Measurements from ENCODE around the gene ULK3. TPM values are rescaled to one million over a fixed set of nuclear protein-coding genes. Genes with fewer than 3 reads are reported as not detected.
A peak's percentile ranks its signal among the peaks of the same experiment; 100 is the strongest.

ULK3 gene
- total and polyA plus RNA-seq, 12 donors: 21.3 to 56.3 (median 24.7) TPM

DNA sequence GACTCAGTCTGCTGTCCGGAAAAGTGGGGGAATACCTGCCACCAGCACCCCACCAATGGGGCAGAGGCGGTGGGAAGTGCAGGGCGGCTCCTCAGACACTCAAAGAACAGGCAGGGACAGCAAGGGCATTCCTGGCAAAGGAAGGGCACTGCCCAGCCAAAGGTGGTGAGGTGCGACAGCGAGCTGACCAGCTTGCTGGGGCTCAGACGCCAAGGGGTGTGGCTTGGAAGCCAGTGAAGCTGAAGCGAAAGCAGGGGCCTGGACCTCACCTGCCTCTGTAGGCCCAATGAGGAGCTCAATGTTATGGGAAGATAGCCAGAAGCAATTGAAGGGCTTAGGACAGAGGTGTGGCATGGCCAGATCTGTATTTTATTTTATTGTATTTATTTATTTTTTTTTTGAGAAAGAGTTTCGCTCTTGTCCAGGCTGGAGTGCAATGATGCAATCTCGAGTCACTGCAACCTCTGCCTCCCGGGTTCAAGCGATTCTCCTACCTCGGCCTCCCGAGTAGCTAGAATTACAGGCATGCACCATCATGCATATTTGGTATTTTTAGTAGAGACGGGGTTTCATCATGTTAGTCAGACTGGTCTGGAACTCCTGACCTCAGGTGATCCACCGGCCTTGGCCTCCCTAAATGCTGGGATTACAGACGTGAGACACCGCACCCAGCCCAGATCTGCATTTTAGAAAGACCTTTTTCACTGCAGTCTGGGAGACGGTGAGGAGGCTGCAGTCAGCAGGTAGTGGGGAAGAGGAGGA is 34.7 kb downstream of the ULK3 start:
- H3K9me3 ChIP-seq: no peaks in the 10 kb centered on the region
- H3K36me3 ChIP-seq: peaks cover 0 to 18% (median 10%) of the 10 kb centered on the region in 9 donors
- intact Hi-C loops (cut with DNase I): loop anchor here in 2 of 10 donors (5.0 kb wide), 1 partner anchor 36 kb away; no protein-coding TSS in a partner anchor
- no peak overlapping the region for H3K27ac ChIP-seq
- H3K27me3 ChIP-seq: no peaks in the 10 kb centered on the region
- 72 to 77% methylated on average over 18 of the region's 18 CpGs for WGBS, 2 donors
- H3K4me3 ChIP-seq: no peak overlapping the region
- TF ChIP-seq, protein P1, sequence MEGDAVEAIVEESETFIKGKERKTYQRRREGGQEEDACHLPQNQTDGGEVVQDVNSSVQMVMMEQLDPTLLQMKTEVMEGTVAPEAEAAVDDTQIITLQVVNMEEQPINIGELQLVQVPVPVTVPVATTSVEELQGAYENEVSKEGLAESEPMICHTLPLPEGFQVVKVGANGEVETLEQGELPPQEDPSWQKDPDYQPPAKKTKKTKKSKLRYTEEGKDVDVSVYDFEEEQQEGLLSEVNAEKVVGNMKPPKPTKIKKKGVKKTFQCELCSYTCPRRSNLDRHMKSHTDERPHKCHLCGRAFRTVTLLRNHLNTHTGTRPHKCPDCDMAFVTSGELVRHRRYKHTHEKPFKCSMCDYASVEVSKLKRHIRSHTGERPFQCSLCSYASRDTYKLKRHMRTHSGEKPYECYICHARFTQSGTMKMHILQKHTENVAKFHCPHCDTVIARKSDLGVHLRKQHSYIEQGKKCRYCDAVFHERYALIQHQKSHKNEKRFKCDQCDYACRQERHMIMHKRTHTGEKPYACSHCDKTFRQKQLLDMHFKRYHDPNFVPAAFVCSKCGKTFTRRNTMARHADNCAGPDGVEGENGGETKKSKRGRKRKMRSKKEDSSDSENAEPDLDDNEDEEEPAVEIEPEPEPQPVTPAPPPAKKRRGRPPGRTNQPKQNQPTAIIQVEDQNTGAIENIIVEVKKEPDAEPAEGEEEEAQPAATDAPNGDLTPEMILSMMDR (IDR thresholded peaks at IDR 0.05): no peak
- peaks cover 0 to 8% (median 0%) of the 10 kb centered on the region in 9 donors for H3K4me1 ChIP-seq
- peak in 7 of 8 donors; percentile 26 to 43 (median 36) for ATAC-seq
- DNase-seq: peak in 1 of 2 donors; percentile 62

DNA sequence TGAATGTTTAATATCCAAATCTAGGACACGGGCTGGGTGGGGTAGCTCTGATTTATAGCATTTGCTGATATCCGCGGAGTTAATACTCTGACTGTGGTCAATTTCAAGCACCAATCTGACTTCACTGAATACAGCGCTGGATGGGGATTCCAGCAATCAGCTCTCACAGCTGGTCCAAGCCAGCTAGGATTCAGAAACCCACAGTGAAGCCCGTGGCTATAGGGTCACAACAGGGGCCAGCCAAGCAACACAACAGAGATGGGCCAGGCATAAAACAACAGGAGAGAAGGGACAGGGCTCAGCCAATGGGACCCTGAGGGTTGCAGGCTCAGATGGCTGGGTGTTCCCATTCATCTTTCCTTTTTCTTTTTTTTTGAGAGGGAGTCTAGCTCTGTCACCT is 35.7 kb downstream of the ULK3 start:
- Histone ChIP-seq H3K9me3 (no peaks in the 10 kb centered on the region), H3K4me1 (peaks cover 0 to 8% (median 0%) of the 10 kb centered on the region in 9 donors), H3K36me3 (peaks cover 0 to 28% (median 19%) of the 10 kb centered on the region in 9 donors), H3K27ac (no peak overlapping the region), H3K4me3 (no peak overlapping the region), H3K27me3 (no peaks in the 10 kb centered on the region)
- TF ChIP-seq, protein P1 (IDR thresholded peaks at IDR 0.05): no peak
- intact Hi-C loops (cut with DNase I): loop anchor here in 2 of 10 donors (5.0 kb wide), 1 partner anchor 35 kb away; no protein-coding TSS in a partner anchor
- DNase-seq (no peak), ATAC-seq (no peak)
- WGBS, 2 donors: 65 to 72% methylated on average over 5 of the region's 5 CpGs

DNA sequence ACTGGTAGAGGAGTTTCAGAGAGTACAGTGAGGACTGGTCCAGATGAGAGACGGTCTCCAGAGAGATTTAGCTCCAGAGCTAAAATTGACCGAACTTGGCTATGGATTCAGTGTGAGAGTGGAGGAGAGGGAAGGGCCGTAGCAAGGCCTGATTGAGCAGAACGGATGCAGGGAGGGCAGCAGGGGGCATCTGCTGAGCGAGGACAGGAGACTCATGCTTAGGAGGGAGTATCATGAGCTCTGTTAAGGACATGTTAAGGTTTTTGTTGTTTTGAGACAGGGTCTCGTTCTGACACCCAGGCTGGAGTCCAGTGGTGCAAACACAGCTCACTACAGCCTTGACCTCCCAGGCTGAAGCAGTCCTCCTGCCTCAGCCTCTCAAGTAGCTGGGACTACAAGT is 38.0 kb downstream of the ULK3 start:
- Histone ChIP-seq H3K4me1 (peaks cover under 1 to 16% (median 5%) of the 10 kb centered on the region in 9 donors), H3K36me3 (peaks cover 3 to 51% (median 35%) of the 10 kb centered on the region in 9 donors), H3K27ac (no peak overlapping the region), H3K4me3 (no peak overlapping the region), H3K27me3 (no peaks in the 10 kb centered on the region), H3K9me3 (no peaks in the 10 kb centered on the region)
- DNase-seq: no peak
- TF ChIP-seq, protein P1 (IDR thresholded peaks at IDR 0.05): no peak
- WGBS, 2 donors: 60 to 61% methylated on average over 6 of the region's 6 CpGs
- intact Hi-C loops (cut with DNase I): loop anchor here in 3 of 10 donors (5.0 kb wide), 2 partner anchors 33 to 38 kb away; no protein-coding TSS in a partner anchor
- no peak for ATAC-seq

DNA sequence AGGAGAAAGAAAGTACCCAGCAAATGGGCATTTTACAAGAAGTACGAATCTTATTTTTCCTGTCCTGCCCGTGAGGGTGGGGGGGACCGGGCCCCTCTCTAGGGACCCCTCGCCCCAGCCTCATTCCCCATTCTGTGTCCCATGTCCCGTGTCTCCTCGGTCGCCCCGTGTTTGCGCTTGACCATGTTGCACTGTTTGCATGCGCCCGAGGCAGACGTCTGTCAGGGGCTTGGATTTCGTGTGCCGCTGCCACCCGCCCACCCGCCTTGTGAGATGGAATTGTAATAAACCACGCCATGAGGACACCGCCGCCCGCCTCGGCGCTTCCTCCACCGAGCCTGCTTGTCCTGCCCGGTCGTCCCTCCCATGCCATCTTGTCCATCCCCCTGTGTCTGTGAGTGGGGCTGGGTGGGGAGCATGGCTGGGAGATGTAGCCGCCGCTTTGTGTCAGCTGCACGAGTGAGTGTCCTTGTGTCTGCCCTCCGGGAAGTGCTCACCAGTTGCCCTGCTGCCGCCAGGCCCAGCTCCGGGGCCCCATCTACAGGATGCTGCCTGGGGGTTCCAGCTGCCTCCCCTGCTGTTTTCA is 40.0 kb downstream of the ULK3 start:
- DNase-seq (no peak), ATAC-seq (no peak)
- Histone ChIP-seq H3K36me3 (peaks cover 3 to 71% (median 35%) of the 10 kb centered on the region in 9 donors), H3K4me1 (peaks cover 4 to 29% (median 18%) of the 10 kb centered on the region in 9 donors), H3K27ac (no peak overlapping the region), H3K4me3 (no peak overlapping the region), H3K9me3 (no peaks in the 10 kb centered on the region), H3K27me3 (no peaks in the 10 kb centered on the region)
- intact Hi-C loops (cut with DNase I): loop anchor here in 1 of 10 donors (5.0 kb wide), 1 partner anchor 36 kb away; no protein-coding TSS in a partner anchor
- TF ChIP-seq, protein P1 (IDR thresholded peaks at IDR 0.05): no peak
- WGBS, 2 donors: 90 to 91% methylated on average over 31 of the region's 31 CpGs

Measured in heart right ventricle (tissue), 16 donors.